Measurements from ENCODE around the gene FBXW8. TPM values are rescaled to one million over a fixed set of nuclear protein-coding genes. Genes with fewer than 3 reads are reported as not detected.

Gene FBXW8
- total RNA-seq, 4 donors from 2014 or later, result 29.3 to 45.5 (median 32.9) TPM

DNA sequence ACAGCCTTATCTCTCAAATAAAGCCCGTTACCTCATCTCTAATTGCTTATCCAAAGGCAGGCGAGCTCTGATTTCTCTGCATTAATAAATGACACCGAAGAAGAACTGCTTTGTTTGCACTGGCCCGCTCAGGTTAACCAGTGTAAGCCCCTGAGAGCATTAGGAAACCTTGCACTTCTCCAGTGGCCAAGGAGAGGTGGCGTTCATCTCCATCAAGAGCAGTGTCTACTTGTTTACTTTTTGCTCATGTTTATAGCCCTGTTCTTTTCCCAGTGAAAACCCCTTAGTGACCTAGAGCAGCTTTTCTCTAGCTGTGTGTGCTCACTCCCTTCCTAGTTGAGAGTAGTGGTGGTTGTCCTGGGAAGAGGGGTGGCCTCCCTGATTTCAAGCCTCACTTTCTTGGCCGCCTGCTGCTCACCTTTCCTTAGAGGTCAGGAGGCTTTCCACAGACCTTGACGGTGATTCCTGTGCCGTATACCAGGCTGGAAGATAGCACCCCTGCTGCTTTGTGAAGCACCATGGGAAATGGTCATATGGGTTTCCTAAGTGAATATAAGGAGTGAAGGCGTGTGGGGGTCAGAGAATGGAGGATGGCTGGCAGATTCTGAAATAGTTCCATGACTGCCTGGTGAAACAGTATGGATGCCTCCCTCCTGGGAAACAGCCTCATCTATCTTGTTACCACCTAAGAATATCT is 16.6 kb downstream of the FBXW8 start:
- H3K4me3 ChIP-seq (replicated peaks in 1 of 3), result no peak overlapping the region
- H3K27me3 ChIP-seq, result no peaks in the 10 kb centered on the region
- TF ChIP-seq POLR2A (IDR thresholded peaks at IDR 0.05), result no peak
- TF ChIP-seq, protein P1, sequence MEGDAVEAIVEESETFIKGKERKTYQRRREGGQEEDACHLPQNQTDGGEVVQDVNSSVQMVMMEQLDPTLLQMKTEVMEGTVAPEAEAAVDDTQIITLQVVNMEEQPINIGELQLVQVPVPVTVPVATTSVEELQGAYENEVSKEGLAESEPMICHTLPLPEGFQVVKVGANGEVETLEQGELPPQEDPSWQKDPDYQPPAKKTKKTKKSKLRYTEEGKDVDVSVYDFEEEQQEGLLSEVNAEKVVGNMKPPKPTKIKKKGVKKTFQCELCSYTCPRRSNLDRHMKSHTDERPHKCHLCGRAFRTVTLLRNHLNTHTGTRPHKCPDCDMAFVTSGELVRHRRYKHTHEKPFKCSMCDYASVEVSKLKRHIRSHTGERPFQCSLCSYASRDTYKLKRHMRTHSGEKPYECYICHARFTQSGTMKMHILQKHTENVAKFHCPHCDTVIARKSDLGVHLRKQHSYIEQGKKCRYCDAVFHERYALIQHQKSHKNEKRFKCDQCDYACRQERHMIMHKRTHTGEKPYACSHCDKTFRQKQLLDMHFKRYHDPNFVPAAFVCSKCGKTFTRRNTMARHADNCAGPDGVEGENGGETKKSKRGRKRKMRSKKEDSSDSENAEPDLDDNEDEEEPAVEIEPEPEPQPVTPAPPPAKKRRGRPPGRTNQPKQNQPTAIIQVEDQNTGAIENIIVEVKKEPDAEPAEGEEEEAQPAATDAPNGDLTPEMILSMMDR (IDR thresholded peaks at IDR 0.05), result no peak
- H3K36me3 ChIP-seq, result peaks cover 4 to 5% of the 10 kb centered on the region in 2 donors
- H3K27ac ChIP-seq, result peak overlapping the region in 2 of 3 donors; percentile 3 to 44
- intact Hi-C loops (cut with DNase I), result no loop called here
- no peaks in the 10 kb centered on the region for H3K9me3 ChIP-seq
- 75 to 83% methylated on average over 9 of the region's 9 CpGs for WGBS, 2 donors
- peaks cover 0 to 31% of the 10 kb centered on the region in 2 donors for H3K4me1 ChIP-seq
- no peak for DNase-seq

DNA sequence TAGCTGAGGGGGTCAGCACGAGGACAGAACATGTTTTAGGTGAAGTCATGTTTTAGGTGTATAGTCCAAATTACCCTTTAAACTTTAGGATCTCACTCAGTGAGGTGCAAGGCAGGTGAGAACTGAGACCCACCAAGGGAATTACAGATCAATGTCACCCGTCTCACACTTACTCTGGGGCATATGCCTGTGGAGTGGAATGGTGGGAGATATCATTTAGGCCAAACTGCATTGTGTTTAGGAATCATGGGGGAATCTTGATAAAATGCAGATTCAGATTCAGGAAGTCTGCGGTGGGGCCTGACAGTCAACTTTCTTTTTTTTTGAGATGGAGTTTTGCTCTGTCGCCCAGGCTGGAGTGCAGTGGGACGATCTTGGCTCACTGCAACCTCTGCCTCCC is 17.8 kb downstream of the FBXW8 start:
- no peak for TF ChIP-seq POLR2A (IDR thresholded peaks at IDR 0.05)
- TF ChIP-seq, protein P1 (IDR thresholded peaks at IDR 0.05), result no peak
- DNase-seq, result no peak
- Histone ChIP-seq H3K36me3 (peaks cover 4 to 5% of the 10 kb centered on the region in 2 donors), H3K27me3 (no peaks in the 10 kb centered on the region), H3K4me1 (peaks cover 8 to 38% of the 10 kb centered on the region in 2 donors), H3K27ac (no peak overlapping the region), H3K9me3 (no peaks in the 10 kb centered on the region), H3K4me3 (replicated peaks in 1 of 3) (no peak overlapping the region)
- intact Hi-C loops (cut with DNase I), result no loop called here
- WGBS, 2 donors, result 91% methylated on average over 5 of the region's 5 CpGs

DNA sequence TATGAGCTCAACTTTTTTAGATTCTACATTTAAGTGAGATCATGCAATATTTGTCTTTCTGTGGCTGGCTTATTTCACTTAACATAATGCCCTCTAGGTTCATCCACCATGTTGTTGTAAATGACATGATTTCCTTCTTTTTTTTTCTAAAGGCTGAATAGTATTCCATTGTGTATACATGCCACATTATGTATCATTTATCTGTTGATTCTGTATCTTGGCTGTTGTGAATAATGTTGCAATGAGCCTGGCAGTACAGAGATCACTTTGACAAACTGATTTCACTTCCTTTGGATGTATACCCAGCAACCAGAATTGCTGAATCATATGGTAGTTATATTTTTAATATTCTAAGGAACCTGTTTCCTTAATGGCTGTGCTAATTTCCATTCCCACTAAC is 19.1 kb downstream of the FBXW8 start:
- Histone ChIP-seq H3K27ac (no peak overlapping the region), H3K36me3 (peaks cover 4 to 5% of the 10 kb centered on the region in 2 donors), H3K9me3 (no peaks in the 10 kb centered on the region), H3K4me3 (replicated peaks in 1 of 3) (no peak overlapping the region), H3K27me3 (no peaks in the 10 kb centered on the region), H3K4me1 (peaks cover 15 to 50% of the 10 kb centered on the region in 2 donors)
- intact Hi-C loops (cut with DNase I), result no loop called here
- DNase-seq, result no peak
- TF ChIP-seq, protein P1 (IDR thresholded peaks at IDR 0.05), result no peak
- TF ChIP-seq POLR2A (IDR thresholded peaks at IDR 0.05), result no peak

DNA sequence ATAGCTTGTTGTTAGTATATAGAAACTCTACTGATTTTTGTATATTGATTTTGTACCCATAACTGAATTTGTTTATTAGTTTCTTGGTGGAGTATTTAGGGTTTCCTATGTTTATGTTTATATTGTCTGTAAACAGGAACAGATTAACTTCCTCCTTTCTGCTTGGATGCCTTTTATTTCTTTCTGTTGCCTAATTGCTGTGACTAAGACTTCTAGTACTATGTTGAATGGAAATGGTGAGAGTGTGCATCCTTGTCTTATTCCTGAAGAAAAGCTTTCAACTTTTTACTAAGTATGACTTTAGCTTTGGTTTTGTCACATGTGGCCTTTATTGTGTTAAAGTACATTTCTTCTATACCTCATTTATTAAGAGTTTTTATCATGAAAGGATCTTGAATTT is 20.9 kb downstream of the FBXW8 start:
- TF ChIP-seq, protein P1 (IDR thresholded peaks at IDR 0.05), result no peak
- TF ChIP-seq POLR2A (IDR thresholded peaks at IDR 0.05), result no peak
- Histone ChIP-seq H3K36me3 (peaks cover 4 to 5% of the 10 kb centered on the region in 2 donors), H3K4me3 (replicated peaks in 1 of 3) (no peak overlapping the region), H3K9me3 (no peaks in the 10 kb centered on the region), H3K4me1 (peaks cover 20 to 46% of the 10 kb centered on the region in 2 donors), H3K27me3 (no peaks in the 10 kb centered on the region), H3K27ac (no peak overlapping the region)
- DNase-seq, result no peak
- intact Hi-C loops (cut with DNase I), result no loop called here

DNA sequence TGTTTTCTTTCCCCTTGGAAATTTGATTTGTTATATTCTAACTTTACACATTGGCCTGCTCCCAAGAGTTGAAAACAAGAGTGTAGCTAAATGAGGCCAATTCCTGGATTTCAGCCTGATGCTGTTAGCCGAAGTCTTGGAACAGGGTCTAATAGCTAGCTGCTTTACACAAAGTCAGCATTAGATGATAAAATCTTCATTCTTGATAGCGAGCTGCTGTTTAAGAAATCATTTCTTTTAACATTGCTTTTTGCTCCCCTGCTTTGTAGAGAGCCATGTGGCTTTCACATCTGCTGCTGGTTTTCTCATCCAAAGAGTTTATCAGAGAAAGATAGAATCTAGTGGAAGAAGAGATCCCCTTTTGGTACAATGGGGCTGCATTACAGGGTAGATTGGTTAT is 22.3 kb downstream of the FBXW8 start:
- intact Hi-C loops (cut with DNase I), result no loop called here
- no peak for DNase-seq
- H3K27ac ChIP-seq, result no peak overlapping the region
- peaks cover 4 to 5% of the 10 kb centered on the region in 2 donors for H3K36me3 ChIP-seq
- no peaks in the 10 kb centered on the region for H3K9me3 ChIP-seq
- peaks cover 20 to 41% of the 10 kb centered on the region in 2 donors for H3K4me1 ChIP-seq
- H3K4me3 ChIP-seq (replicated peaks in 1 of 3), result no peak overlapping the region
- TF ChIP-seq, protein P1 (IDR thresholded peaks at IDR 0.05), result no peak
- no peak for TF ChIP-seq POLR2A (IDR thresholded peaks at IDR 0.05)
- 33 to 54% methylated on average over 2 of the region's 2 CpGs for WGBS, 2 donors
- no peaks in the 10 kb centered on the region for H3K27me3 ChIP-seq

Measured in thyroid gland (tissue), 4 donors.